ENCODE measurements around the gene SNAPC3. TPM values are rescaled to one million over a fixed set of nuclear protein-coding genes. Genes with fewer than 3 reads are reported as not detected.
"Not testable (repeated sequence)": the region's sequence is repeated elsewhere in the genome, so short reads cannot be mapped to it uniquely, and the experiment has no call there.

The SNAPC3 gene
- total RNA-seq, 4 donors from 2014 or later: 12.5 to 27.4 (median 17.8) TPM

GRCh38 chr9:15430920-15431844 is 8.5 kb downstream of the SNAPC3 start:
- peaks cover 19% of the 10 kb centered on the region for H3K36me3 ChIP-seq
- H3K27me3 ChIP-seq: no peaks in the 10 kb centered on the region
- no peak for DNase-seq (ENCODE audit: low spot score in 2 of 2)
- H3K27ac ChIP-seq: no peak overlapping the region
- 42% methylated on average over 5 of the region's 5 CpGs for WGBS
- peaks cover 15% of the 10 kb centered on the region for H3K4me1 ChIP-seq
- no peaks in the 10 kb centered on the region for H3K9me3 ChIP-seq
- no peak for TF ChIP-seq CTCF (IDR thresholded peaks at IDR 0.05)
- no peak for TF ChIP-seq EP300 (IDR thresholded peaks at IDR 0.05)
- TF ChIP-seq POLR2AphosphoS5 (IDR thresholded peaks at IDR 0.05): no peak
- no peak for TF ChIP-seq POLR2A (IDR thresholded peaks at IDR 0.05)
- H3K4me3 ChIP-seq: no peak overlapping the region

- no peak for TF ChIP-seq CTCF (IDR thresholded peaks at IDR 0.05)
- TF ChIP-seq EP300 (IDR thresholded peaks at IDR 0.05): no peak
- no peak for TF ChIP-seq POLR2AphosphoS5 (IDR thresholded peaks at IDR 0.05)
- TF ChIP-seq POLR2A (IDR thresholded peaks at IDR 0.05): no peak
- Histone ChIP-seq H3K4me3 (no peak overlapping the region), H3K27me3 (no peaks in the 10 kb centered on the region), H3K9me3 (no peaks in the 10 kb centered on the region), H3K4me1 (peaks cover 17% of the 10 kb centered on the region), H3K27ac (no peak overlapping the region), H3K36me3 (peaks cover 26% of the 10 kb centered on the region)
- WGBS: 83% methylated on average over 4 of the region's 4 CpGs
- no peak for DNase-seq (ENCODE audit: low spot score in 2 of 2)
These were observed 10.5 kb downstream of the SNAPC3 start for GRCh38 chr9:15433191-15433590.

GRCh38 chr9:15433661-15434060 is 11.0 kb downstream of the SNAPC3 start:
- Histone ChIP-seq H3K4me1 (peaks cover 17% of the 10 kb centered on the region), H3K4me3 (no peak overlapping the region), H3K27ac (no peak overlapping the region), H3K9me3 (no peaks in the 10 kb centered on the region), H3K27me3 (no peaks in the 10 kb centered on the region), H3K36me3 (peaks cover 26% of the 10 kb centered on the region)
- TF ChIP-seq POLR2AphosphoS5 (IDR thresholded peaks at IDR 0.05) (no peak), CTCF (IDR thresholded peaks at IDR 0.05) (no peak), EP300 (IDR thresholded peaks at IDR 0.05) (no peak), POLR2A (IDR thresholded peaks at IDR 0.05) (no peak)
- DNase-seq (ENCODE audit: low spot score in 2 of 2): no peak
- 94% methylated on average over 3 of the region's 3 CpGs for WGBS

GRCh38 chr9:15438891-15439290 is 16.2 kb downstream of the SNAPC3 start:
- no peak for TF ChIP-seq POLR2AphosphoS5 (IDR thresholded peaks at IDR 0.05)
- TF ChIP-seq EP300 (IDR thresholded peaks at IDR 0.05): no peak
- TF ChIP-seq CTCF (IDR thresholded peaks at IDR 0.05): no peak
- no peak for TF ChIP-seq POLR2A (IDR thresholded peaks at IDR 0.05)
- WGBS: 98% methylated on average over 7 of the region's 7 CpGs
- H3K36me3 ChIP-seq: peaks cover 41% of the 10 kb centered on the region
- H3K4me1 ChIP-seq: peaks cover 4% of the 10 kb centered on the region
- no peak overlapping the region for H3K4me3 ChIP-seq
- no peak for DNase-seq (ENCODE audit: low spot score in 2 of 2)
- H3K27ac ChIP-seq: no peak overlapping the region
- no peaks in the 10 kb centered on the region for H3K27me3 ChIP-seq
- no peaks in the 10 kb centered on the region for H3K9me3 ChIP-seq

GRCh38 chr9:15441841-15442240 is 19.2 kb downstream of the SNAPC3 start:
- not testable (repeated sequence) for DNase-seq (ENCODE audit: low spot score in 2 of 2); H3K9me3 ChIP-seq; H3K27ac ChIP-seq; H3K4me3 ChIP-seq; H3K27me3 ChIP-seq; H3K4me1 ChIP-seq
- WGBS: 93% methylated on average over 3 of the region's 29 CpGs
- H3K36me3 ChIP-seq: peaks cover 54% of the 10 kb centered on the region

- peaks cover 56% of the 10 kb centered on the region for H3K36me3 ChIP-seq
- H3K27ac ChIP-seq; H3K9me3 ChIP-seq; DNase-seq (ENCODE audit: low spot score in 2 of 2); H3K4me1 ChIP-seq; H3K4me3 ChIP-seq; H3K27me3 ChIP-seq: not testable (repeated sequence)
- 96% methylated on average over 9 of the region's 33 CpGs for WGBS
These were observed 19.6 kb downstream of the SNAPC3 start for GRCh38 chr9:15442264-15442663.

Data from suprapubic skin (tissue), 4 donors.